Right cardiac atrium (tissue), 5 donors: ENCODE results near the gene NSUN2. TPM values are rescaled to one million over a fixed set of nuclear protein-coding genes. Genes with fewer than 3 reads are reported as not detected.
A peak's percentile ranks its signal among the peaks of the same experiment; 100 is the strongest.

Source experiments
- ATAC-seq, 2 donors: fragments of 200-7000 bp; cut with Tn5 transposase; one replicate each; pipeline versions ENCODE4 v1.8.0 to v1.9.1; 2020; ENCODE audit warnings: moderate library complexity in 2 of 2, mild to moderate bottlenecking in 1 of 2
- DNase-seq, 3 donors: peaks; one replicate each; pipeline ENCODE4 v3.0.0-alpha.2; 2020
- H3K27ac ChIP-seq: one replicate; pipeline ENCODE4 v1.5.1; 2013; ENCODE audit warnings: mild to moderate bottlenecking, low read length, control low read depth, moderate library complexity
- H3K27me3 ChIP-seq: one replicate; pipeline ENCODE4 v1.6.1; 2013; ENCODE audit not compliant: control insufficient read depth, insufficient read depth
- H3K4me1 ChIP-seq: one replicate; pipeline ENCODE4 v1.6.1; 2013; ENCODE audit warnings: low read length; ENCODE audit not compliant: control insufficient read depth, insufficient read depth
- H3K4me3 ChIP-seq: one replicate; pipeline ENCODE4 v1.5.1; 2013; ENCODE audit warnings: low read length, control low read depth
- H3K9me3 ChIP-seq: one replicate; pipeline ENCODE4 v1.6.1; 2013; ENCODE audit warnings: low read length; ENCODE audit not compliant: control insufficient read depth
- WGBS: extraction: QIAGEN DNeasy Blood & Tissue Kit; methylation state at CpG from one replicate; pipeline ENCODE4 v1.1.7; 2013; 5-methylcytosine and 5-hydroxymethylcytosine counted together
- intact Hi-C, 4 donors: fragments of 100-400 bp; cut with DNase I; formaldehyde crosslinking; loops; one replicate each; pipeline versions ENCODE4 v1.11.0 to v1.14.0; 2022 to 2023
- polyA plus RNA-seq: library from polyadenylated mRNA; stranded (reverse); fragments of 200-250 nt; gene quantifications from one replicate; pipeline ENCODE4 v1.2.3, GENCODE V29; 2013
- total RNA-seq, 4 donors: library from RNA; stranded (reverse); fragmentation: NEBNext Ultra II Directional; extraction: Animal tissue kit (Norgen Biotek cat#: 25700); gene quantifications; one replicate each; pipeline ENCODE4 v1.2.1, GENCODE V29; 2021
- donor health status: healthy with polysubstance abuse.
- donor health status: DM: no; HTN: yes; CAD: no.
- donor health status: DM: no; HTN: no; CAD: no.
- donor health status: DM: no; HTN: yes; CAD: no; lungs with severe emphysema.
- donor health status: DM: yes; HTN: yes; CAD: no.

Gene NSUN2
- total and polyA plus RNA-seq, 5 donors: 23.7 to 31.2 (median 27.0) TPM

- ATAC-seq: no peak
- Histone ChIP-seq H3K4me1 (no peaks in the 10 kb centered on the region), H3K27ac (no peak overlapping the region), H3K9me3 (no peaks in the 10 kb centered on the region), H3K27me3 (no peaks in the 10 kb centered on the region), H3K4me3 (no peak overlapping the region)
- intact Hi-C loops: loop anchor here in 1 of 4 donors (2.0 kb wide), 1 partner anchor 16 kb away; no protein-coding TSS in a partner anchor
- 83% methylated on average over 9 of the region's 9 CpGs for WGBS
- no peak for DNase-seq
Measured at GRCh38 chr5:6606884-6607558, 25.8 kb downstream of the NSUN2 start.

- H3K4me3 ChIP-seq: no peak overlapping the region
- no peaks in the 10 kb centered on the region for H3K9me3 ChIP-seq
- no peaks in the 10 kb centered on the region for H3K4me1 ChIP-seq
- no peak overlapping the region for H3K27ac ChIP-seq
- intact Hi-C loops: no loop called here
- H3K27me3 ChIP-seq: no peaks in the 10 kb centered on the region
- no peak for ATAC-seq
- WGBS: 94% methylated on average over 12 of the region's 12 CpGs
- DNase-seq: no peak
Measured at GRCh38 chr5:6604946-6605345, 27.9 kb downstream of the NSUN2 start.

GRCh38 chr5:6604341-6604740 is 28.5 kb downstream of the NSUN2 start:
- ATAC-seq (no peak), DNase-seq (no peak)
- no peak overlapping the region for H3K4me3 ChIP-seq
- no peaks in the 10 kb centered on the region for H3K4me1 ChIP-seq
- no peaks in the 10 kb centered on the region for H3K9me3 ChIP-seq
- WGBS: 95% methylated on average over 6 of the region's 6 CpGs
- intact Hi-C loops: no loop called here
- no peak overlapping the region for H3K27ac ChIP-seq
- no peaks in the 10 kb centered on the region for H3K27me3 ChIP-seq

GRCh38 chr5:6603643-6604042 is 29.2 kb downstream of the NSUN2 start:
- no peaks in the 10 kb centered on the region for H3K4me1 ChIP-seq
- H3K9me3 ChIP-seq: no peaks in the 10 kb centered on the region
- intact Hi-C loops: no loop called here
- no peak overlapping the region for H3K27ac ChIP-seq
- ATAC-seq (peak in 1 of 2 donors; percentile 43), DNase-seq (no peak)
- no peak overlapping the region for H3K4me3 ChIP-seq
- WGBS: 85% methylated on average over 5 of the region's 5 CpGs
- no peaks in the 10 kb centered on the region for H3K27me3 ChIP-seq

- 77% methylated on average over 7 of the region's 7 CpGs for WGBS
- H3K27ac ChIP-seq: no peak overlapping the region
- DNase-seq (no peak), ATAC-seq (no peak)
- no peaks in the 10 kb centered on the region for H3K4me1 ChIP-seq
- H3K4me3 ChIP-seq: no peak overlapping the region
- intact Hi-C loops: no loop called here
- H3K27me3 ChIP-seq: no peaks in the 10 kb centered on the region
- no peaks in the 10 kb centered on the region for H3K9me3 ChIP-seq
Measured at GRCh38 chr5:6602441-6602840, 30.4 kb downstream of the NSUN2 start.

GRCh38 chr5:6601816-6602215 is 31.0 kb downstream of the NSUN2 start:
- DNase-seq (no peak), ATAC-seq (no peak)
- Histone ChIP-seq H3K4me3 (no peak overlapping the region), H3K27ac (no peak overlapping the region), H3K27me3 (no peaks in the 10 kb centered on the region), H3K9me3 (no peaks in the 10 kb centered on the region), H3K4me1 (no peaks in the 10 kb centered on the region)
- intact Hi-C loops: no loop called here
- 93% methylated on average over 11 of the region's 11 CpGs for WGBS

- no peak for ATAC-seq
- Histone ChIP-seq H3K27ac (no peak overlapping the region), H3K27me3 (no peaks in the 10 kb centered on the region), H3K4me1 (no peaks in the 10 kb centered on the region), H3K9me3 (no peaks in the 10 kb centered on the region), H3K4me3 (no peak overlapping the region)
- 93% methylated on average over 11 of the region's 11 CpGs for WGBS
- intact Hi-C loops: no loop called here
- DNase-seq: no peak
Measured at GRCh38 chr5:6601271-6601670, 31.6 kb downstream of the NSUN2 start.

GRCh38 chr5:6599739-6600138 is 33.1 kb downstream of the NSUN2 start:
- no peak overlapping the region for H3K4me3 ChIP-seq
- no peaks in the 10 kb centered on the region for H3K27me3 ChIP-seq
- no peaks in the 10 kb centered on the region for H3K4me1 ChIP-seq
- H3K9me3 ChIP-seq: no peaks in the 10 kb centered on the region
- intact Hi-C loops: no loop called here
- WGBS: 89% methylated on average over 8 of the region's 8 CpGs
- ATAC-seq (no peak), DNase-seq (no peak)
- H3K27ac ChIP-seq: no peak overlapping the region

- Histone ChIP-seq H3K4me3 (no peak overlapping the region), H3K4me1 (no peaks in the 10 kb centered on the region), H3K9me3 (no peaks in the 10 kb centered on the region), H3K27me3 (no peaks in the 10 kb centered on the region), H3K27ac (peak overlapping the region; percentile 18)
- peak; percentile 64 to 75 for ATAC-seq
- peak in 2 of 3 donors; percentile 41 to 52 for DNase-seq
- WGBS: 68% methylated on average over 14 of the region's 14 CpGs
- intact Hi-C loops: no loop called here
Measured at GRCh38 chr5:6598351-6598900, 34.4 kb downstream of the NSUN2 start.

GRCh38 chr5:6597557-6597956 is 35.3 kb downstream of the NSUN2 start:
- Histone ChIP-seq H3K4me3 (no peak overlapping the region), H3K27ac (peak overlapping the region; percentile 6), H3K27me3 (no peaks in the 10 kb centered on the region), H3K4me1 (no peaks in the 10 kb centered on the region), H3K9me3 (no peaks in the 10 kb centered on the region)
- peak in 1 of 2 donors; percentile 38 for ATAC-seq
- intact Hi-C loops: no loop called here
- WGBS: 71% methylated on average over 6 of the region's 6 CpGs
- no peak for DNase-seq

- Histone ChIP-seq H3K27ac (no peak overlapping the region), H3K9me3 (no peaks in the 10 kb centered on the region), H3K4me3 (no peak overlapping the region), H3K27me3 (no peaks in the 10 kb centered on the region), H3K4me1 (no peaks in the 10 kb centered on the region)
- DNase-seq (no peak), ATAC-seq (no peak)
- 94% methylated on average over 5 of the region's 5 CpGs for WGBS
- intact Hi-C loops: no loop called here
Measured at GRCh38 chr5:6596388-6596787, 36.5 kb downstream of the NSUN2 start.
